Superior temporal gyrus (tissue), 1 donor: ENCODE measurements around the gene DTX2.
"Not testable (repeated sequence)": the region's sequence is repeated elsewhere in the genome, so short reads cannot be mapped to it uniquely, and the experiment has no call there.

Experiments used
- DNase-seq: peaks from one replicate; pipeline ENCODE4 v3.0.0-alpha.2; 2016; ENCODE audit errors: extremely low spot score

The DTX2 gene

DNA sequence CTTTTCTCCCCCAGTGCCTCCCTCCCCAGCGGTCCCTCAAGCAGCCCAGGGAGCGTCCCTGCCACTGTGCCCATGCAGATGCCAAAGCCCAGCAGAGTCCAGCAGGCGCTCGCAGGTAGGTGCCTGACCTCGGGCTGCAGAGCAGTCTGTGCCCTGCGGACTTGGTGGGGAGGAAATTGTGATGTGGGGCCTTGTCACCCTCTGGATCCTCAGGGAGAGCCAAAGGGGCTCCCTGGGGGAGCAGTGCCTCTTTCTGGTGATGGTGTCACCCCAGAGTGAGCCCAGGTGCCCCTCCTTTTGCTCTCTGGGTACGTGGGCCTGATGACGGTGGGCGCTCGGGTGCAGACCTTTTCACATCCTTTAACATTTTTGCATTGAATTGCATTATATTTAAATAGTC, 30.6 kb downstream of the DTX2 start:
- DNase-seq: not testable (repeated sequence)

- not testable (repeated sequence) for DNase-seq
Observed at GRCh38 chr7:76495717-76496116, 34.2 kb downstream of the DTX2 start.

GRCh38 chr7:76497918-76498582, 36.5 kb downstream of the DTX2 start:
- DNase-seq: not testable (repeated sequence)

- not testable (repeated sequence) for DNase-seq
Observed at GRCh38 chr7:76498583-76499200, 37.2 kb downstream of the DTX2 start.

- DNase-seq: not testable (repeated sequence)
Observed at GRCh38 chr7:76499201-76499923, 37.9 kb downstream of the DTX2 start.

DNA sequence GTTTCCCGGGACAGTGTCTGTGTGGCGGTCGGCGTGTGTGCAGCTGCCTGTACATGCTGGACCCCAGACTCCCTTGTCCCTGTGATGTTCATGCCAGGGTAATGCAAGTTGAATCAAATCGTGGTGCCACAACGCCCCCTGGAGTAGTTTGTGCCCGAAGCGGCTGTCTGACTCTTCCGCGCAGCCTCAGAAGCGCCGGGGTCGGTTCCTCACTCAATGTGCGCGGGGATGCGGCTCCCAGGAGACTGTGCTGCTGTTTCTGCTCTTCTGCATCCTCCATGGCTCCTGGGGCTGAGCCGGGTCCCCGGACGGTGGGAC, 38.4 kb downstream of the DTX2 start:
- DNase-seq: not testable (repeated sequence)

DNA sequence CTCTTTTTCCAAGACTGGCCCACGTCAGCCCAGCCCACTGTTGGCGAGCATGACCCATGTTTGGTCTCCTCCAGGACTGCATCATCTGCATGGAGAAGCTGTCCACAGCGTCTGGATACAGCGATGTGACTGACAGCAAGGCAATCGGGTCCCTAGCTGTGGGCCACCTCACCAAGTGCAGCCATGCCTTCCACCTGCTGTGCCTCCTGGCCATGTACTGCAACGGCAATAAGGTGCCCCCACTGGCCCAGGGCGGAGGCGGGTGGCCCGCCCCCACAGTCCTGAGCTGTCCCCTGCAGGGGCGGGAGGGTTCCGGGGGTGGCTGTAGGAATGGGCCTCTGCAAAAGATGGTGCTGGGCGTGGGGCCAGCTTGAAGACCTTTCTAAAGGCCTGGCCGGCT, 40.7 kb downstream of the DTX2 start:
- DNase-seq: not testable (repeated sequence)

DNA sequence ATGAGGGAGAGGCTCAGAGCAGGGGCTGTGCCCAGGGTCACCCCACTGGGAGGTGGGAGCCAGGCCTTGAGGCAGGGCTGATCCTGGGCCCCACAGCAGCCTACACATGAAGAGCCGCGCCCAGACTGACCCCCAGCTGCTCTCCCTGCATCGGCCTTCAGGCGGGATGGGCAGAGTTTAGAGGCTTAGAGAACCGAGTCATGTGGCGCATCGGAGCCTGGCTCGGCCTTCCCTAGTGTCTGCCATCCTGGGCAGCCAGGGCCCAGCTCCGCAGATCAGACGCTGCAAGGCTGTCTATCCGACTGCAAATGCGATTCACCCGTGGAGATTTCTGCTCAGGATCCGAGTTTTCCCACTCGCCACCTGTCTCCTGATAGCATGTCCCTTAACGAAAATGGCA, 41.3 kb downstream of the DTX2 start:
- DNase-seq: peak; percentile 5

GRCh38 chr7:76503244-76503643, 41.7 kb downstream of the DTX2 start:
- not testable (repeated sequence) for DNase-seq

DNA sequence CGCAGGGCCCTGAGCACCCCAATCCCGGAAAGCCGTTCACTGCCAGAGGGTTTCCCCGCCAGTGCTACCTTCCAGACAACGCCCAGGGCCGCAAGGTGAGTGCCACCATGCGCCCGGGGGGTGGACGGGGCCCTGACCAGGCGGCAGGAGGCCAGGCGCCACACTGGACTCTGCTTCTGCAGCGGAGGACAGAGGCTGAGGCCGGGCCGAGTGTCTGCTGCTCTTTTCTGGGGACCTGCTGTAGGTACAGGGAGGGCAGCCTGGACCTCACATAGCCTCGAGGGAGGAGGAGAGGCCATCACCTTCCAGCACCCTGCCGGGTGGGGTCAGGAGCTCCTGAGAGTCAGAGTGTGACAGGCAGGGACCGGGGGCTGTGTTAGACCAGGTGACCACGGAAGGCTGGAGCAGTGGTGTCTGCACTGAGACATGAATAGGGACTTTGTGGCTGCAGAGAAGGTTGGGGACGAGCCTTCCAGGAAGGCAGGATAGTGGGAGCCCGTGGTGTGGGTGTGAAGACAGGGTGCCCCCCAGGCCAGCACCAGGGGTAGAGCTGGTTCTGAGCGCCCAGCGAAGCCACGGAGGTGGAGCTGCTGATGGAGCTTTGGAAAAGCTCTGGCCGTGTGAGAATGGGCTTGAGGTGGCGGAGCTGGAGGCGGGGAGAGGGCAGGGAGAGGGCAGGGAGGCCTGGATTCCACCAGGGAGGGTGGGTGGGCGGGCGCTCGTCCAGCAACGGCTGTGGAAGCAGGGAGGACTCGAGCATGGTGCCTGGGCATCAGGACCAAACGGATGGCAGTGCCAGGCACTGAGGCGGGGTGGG, 43.0 kb downstream of the DTX2 start:
- DNase-seq: not testable (repeated sequence)

GRCh38 chr7:76505168-76506080, 43.9 kb downstream of the DTX2 start:
- DNase-seq: no peak

GRCh38 chr7:76506081-76506440, 44.6 kb downstream of the DTX2 start:
- no peak for DNase-seq

DNA sequence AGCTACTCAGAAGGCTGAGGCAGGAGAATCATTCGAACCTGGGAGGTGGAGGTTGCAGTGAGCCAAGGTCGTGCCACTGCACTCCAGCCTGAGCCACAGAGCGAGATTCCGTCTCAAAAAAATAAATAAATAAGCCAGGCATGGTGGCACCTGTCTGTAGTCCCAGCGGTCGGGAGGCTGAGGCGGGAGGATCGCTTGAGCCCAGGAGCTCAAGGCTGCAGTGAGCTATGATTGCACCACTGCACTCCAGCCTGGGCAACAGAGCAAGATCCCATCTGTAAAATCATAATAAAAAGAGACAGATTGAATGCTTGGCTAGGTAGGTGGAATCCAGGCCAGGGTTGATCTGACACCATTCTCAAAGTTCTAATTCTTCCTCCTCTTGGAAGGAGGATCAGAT, 45.1 kb downstream of the DTX2 start:
- not testable (repeated sequence) for DNase-seq

DNA sequence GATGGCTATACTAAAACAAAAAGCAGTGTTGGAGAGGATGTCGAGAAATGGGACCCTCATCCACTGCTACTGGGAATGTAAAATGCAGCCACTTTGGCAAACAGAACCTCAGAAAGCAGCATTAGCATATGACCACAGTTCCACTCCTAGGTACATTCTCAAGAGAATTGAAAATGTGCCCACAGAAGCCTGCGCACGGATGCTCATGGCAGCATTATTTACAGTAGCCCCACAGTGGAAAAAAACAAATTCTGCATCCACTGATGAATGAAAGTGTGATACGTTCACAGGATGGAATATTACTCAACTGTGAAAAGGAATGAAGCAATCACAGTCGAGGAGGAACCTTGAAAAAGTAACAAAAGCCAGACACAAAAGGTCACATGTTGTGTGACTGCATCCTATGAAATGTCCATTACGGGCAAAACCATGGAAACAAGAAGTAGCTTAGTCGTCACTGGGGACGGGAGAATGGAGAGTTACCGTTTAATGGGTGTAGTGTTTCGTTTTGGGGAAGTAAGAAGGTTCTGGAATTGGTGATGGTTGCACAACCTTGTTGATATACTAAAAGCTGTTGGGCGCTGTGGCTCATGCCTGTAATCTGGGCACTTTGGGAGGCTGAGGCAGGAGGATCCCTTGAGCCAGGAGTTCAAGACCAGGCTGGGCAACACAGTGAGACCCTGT, 46.4 kb downstream of the DTX2 start:
- DNase-seq: no peak

DNA sequence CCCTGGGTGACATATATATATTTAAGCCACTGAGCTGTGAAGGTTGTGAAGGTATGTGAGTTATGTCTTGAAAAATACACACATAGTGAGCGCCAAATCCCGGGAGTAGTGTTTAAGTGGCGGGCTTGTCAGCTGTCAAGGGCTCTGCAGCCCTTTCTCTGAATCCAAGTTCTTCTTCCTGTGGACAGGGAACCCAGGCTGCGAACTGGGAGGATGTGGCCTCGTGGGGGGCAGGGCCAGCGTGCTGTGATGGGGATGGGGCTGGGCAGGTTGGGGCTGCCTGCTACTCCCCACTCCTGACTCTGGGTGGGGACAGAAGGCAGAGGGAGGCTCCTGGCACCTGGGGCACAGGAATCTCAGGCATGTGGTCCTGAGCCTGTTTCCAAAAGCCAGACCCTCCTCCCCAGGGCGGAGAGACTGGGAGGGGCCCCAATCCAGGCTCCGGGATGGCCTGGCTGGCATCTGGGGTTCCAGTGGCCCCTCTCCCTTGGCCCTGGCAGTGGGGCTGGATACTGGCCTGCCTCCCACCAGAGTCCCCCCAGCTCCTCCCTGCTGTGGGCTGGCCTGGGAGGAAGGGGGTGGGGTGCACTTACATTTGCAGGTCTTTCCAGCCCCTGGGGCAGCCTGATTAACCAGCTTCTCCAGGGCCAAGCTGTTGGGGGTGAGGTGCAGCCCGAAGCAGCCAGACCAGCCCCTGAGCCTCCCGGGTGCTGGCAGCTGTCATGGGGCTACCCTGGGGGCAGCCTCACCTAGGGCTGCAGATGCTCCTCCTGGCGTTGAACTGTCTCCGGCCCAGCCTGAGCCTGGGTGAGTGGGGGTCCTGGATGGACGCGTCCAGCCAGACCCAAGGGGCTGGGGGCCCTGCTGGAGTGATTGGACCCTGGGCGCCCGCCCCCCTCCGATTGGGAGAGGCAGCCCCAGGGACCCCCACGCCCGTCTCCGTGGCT, 48.7 kb downstream of the DTX2 start, which contains the start of gene UPK3B:
UPK3B (plus strand) TSS at position 622 of the 947 bp plus-strand sequence; CDS start at position 723, 101 bp downstream.
- no peak for DNase-seq

- not testable (repeated sequence) for DNase-seq
Observed at GRCh38 chr7:76511200-76511910, 49.8 kb downstream of the DTX2 start.

DNA sequence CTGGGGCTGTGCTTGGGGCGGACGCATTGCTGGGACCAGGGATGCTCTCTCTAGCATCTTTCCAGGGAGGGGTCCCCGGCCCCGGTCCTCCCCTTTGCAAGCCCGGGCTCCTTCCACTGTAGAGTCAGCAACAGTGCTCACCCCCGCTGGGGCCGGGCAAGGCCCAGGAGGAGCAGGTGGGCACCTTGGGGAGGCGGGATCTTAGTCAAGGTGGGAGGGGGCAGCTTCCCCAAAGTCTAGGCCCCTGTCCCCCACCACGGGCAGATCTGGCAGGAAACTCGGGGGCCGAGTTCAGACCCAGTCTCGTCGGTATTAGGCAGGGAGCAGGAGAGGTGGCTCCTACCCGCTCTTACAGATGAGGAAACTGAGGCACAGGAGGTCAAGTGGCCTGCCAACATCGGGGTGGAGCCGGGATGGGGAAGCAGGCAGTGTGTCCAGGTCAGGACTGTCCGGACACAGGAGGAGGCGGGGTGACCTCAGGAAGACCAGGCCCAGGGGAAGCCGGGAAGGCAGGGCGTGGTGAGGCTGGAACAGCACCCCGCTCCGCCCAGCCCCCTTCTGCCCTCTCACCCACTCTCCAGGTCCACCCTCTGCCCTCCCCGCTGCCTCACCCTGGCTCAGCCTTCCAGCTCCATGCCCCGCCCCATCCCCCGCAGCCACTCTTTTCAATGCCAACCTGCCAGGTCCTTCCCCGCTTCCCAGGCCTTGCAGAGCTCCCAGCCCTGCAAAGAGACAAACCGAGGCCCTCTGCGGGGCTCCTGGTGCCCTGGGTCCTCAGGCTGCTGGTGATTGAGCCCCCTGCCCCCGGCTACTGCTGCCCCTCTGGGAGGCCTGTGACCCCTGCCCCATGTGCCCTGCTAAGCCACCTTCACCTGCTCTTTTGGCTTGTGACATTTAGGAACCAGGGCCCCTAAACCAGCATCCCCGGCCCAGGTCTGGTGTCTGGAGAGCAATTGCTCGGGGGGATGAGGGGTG, 50.7 kb downstream of the DTX2 start:
- DNase-seq: not testable (repeated sequence)
